Measurements from ENCODE around the gene RLF.

The RLF gene

GRCh38 chr1:40273547-40274166 is 112.5 kb downstream of the RLF start:
- no peak for DNase-seq

DNA sequence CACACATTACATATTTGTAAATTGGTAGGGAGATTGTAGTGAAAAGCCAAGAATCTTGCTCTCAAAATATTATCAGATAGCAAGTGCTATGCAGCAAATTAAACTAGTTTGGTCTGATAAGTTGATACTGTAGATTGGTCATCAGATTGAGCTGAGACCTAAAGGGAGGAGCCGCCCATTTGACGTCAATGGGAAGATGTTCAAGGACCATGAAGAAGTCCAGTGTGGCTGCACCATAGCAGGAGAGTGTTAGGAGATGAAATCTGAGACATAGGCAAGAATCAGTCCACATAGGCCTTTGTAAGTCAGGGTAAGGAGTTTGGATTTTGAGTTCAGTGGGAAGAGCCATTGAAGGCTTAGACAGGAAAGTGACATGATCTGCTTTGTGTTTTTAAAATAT is 113.1 kb downstream of the RLF start:
- no peak for DNase-seq

DNA sequence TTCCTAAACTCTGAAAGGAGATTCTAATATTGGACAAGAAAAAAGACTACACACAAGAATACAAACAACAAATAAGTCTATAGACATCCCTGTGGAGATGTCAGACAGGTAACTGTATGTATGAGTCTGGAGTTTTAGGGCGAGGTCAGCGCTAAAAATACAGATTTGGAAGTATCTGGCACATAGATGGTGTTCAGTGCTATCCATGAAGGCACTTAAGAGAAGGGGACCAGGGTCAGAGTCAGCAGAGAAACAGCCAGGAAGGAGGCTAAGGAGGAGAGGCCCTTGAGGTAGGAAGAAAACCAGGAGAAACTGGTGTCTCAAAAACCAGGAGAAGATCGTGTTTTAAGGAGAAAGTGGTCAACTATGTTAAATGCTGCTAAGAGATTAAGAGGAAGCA is 114.9 kb downstream of the RLF start:
- DNase-seq = no peak

DNA sequence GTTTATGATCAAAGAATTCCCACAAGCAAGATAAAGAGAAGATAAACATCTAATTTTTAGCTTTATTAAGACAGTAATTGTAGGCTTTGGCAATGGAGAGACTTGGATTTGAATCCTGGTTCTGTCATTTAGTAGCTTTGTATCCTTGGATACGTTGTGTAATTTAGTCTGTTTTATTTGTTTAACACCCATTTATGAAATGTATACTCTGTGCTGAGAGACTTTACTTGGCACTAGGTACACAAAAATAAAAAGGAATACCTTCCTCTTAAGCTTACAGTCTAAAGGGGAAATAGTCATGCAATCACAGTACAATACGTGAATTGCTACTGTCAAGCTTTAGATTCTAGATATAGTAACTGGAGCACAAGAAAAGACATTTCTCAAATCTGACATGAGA is 120.7 kb downstream of the RLF start:
- DNase-seq = no peak
